ENCODE results near the gene ERMAP.

ERMAP gene

GRCh38 chr1:42784946-42785693, 31.8 kb upstream of the ERMAP start, which contains the start of gene TMEM269:
TSS of gene TMEM269 (plus strand) at chr1:42784991. CDS start at chr1:42789894, 4,903 bp downstream.
- no peak within 1 kb of the TSS for H3K4ac ChIP-seq (ENCODE audit: low read length)
- H2BK120ac ChIP-seq (ENCODE audit: low read depth, low read length), result no peak within 1 kb of the TSS
- H3K23ac ChIP-seq (ENCODE audit: low read depth, low read length, poor library complexity), result peak within 1 kb of the TSS; percentile 44
- peak within 1 kb of the TSS; percentile 78 for H2BK5ac ChIP-seq (ENCODE audit: low read length)
- H3K4me3 ChIP-seq (ENCODE audit: low read length in 2 of 2), result no peak within 1 kb of the TSS
- H3K4me2 ChIP-seq (ENCODE audit: insufficient read depth, low read length, poor library complexity, severe bottlenecking), result no peak within 1 kb of the TSS
- H3K18ac ChIP-seq (ENCODE audit: low read length), result peak within 1 kb of the TSS; percentile 21
- H2BK15ac ChIP-seq (ENCODE audit: low read length), result no peak within 1 kb of the TSS
- H3K9ac ChIP-seq (ENCODE audit: low read depth, low read length, poor library complexity), result peak within 1 kb of the TSS; percentile 55
- no peak within 1 kb of the TSS for H2AFZ ChIP-seq (ENCODE audit: low read length)
- no peaks in the 10 kb centered on the region for H3K9me3 ChIP-seq (replicated peaks in 1 of 2; ENCODE audit: control insufficient read depth in 2 of 2, insufficient read depth in 1 of 2, low read depth in 1 of 2, low read length in 2 of 2)
- WGBS, 2 donors (ENCODE audit: extremely low coverage in 2 of 2, insufficient read length in 2 of 2, insufficient replicate concordance in 1 of 2), result no CpG with 5 or more reads among the region's 54 CpGs
- H2AK5ac ChIP-seq (ENCODE audit: low read depth, low read length), result peak within 1 kb of the TSS; percentile 61
- DNase-seq (ENCODE audit: low spot score), result no peak
- H4K8ac ChIP-seq (ENCODE audit: low read depth, low read length), result no peak within 1 kb of the TSS
- H3K27ac ChIP-seq (replicated peaks; ENCODE audit: low read length), result no peak within 1 kb of the TSS
- no peak within 1 kb of the TSS for H4K91ac ChIP-seq (ENCODE audit: low read depth, low read length, poor library complexity)
- H3K36me3 ChIP-seq (replicated peaks in 1 of 2; ENCODE audit: control insufficient read depth in 2 of 2, insufficient read depth in 2 of 2, low read length in 2 of 2), result peaks cover 9 to 42% of the 10 kb centered on the region in 2 donors
- peaks cover 0 to 2% of the 10 kb centered on the region in 2 donors for H3K4me1 ChIP-seq (ENCODE audit: control insufficient read depth in 2 of 2, insufficient read depth in 1 of 2, low read depth in 1 of 2, low read length in 2 of 2)
- H3K27me3 ChIP-seq (ENCODE audit: control insufficient read depth in 3 of 3, insufficient read depth in 3 of 3, low read depth in 1 of 3, low read length in 3 of 3), result peaks cover 0 to 2% (median 0%) of the 10 kb centered on the region in 3 experiments
- H3K79me1 ChIP-seq (ENCODE audit: low read depth, low read length), result no peaks in the 10 kb centered on the region
- peak within 1 kb of the TSS; percentile 17 for H3K14ac ChIP-seq (ENCODE audit: low read length)
- no peak within 1 kb of the TSS for H2BK12ac ChIP-seq (ENCODE audit: low read length)

- Histone ChIP-seq H2BK5ac (ENCODE audit: low read length) (no peak overlapping the region), H3K9ac (ENCODE audit: low read depth, low read length, poor library complexity) (no peak overlapping the region)
- WGBS, 2 donors (ENCODE audit: extremely low coverage in 2 of 2, insufficient read length in 2 of 2, insufficient replicate concordance in 1 of 2), result no CpG with 5 or more reads among the region's 5 CpGs
Measured at GRCh38 chr1:42786097-42786496, 30.8 kb upstream of the ERMAP start.

DNA sequence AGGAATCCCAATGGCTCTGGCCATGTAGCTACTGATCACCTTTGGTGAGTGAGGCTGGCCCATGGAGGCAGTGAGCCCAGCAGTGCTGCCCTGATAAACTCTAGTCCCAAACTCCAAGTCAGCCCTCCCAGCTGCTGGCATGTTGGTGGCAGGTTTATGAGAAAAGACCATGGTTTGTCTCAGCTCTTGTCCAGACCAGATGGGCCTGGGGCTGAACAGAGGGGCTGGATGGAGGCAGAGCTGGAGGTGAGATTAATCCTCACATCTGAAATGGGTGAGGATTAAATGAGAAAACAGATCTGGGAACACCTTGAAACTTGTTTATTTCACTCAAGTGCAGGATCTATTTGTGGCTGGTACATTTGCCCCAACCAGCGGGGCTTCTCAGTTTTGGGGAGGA, 28.9 kb upstream of the ERMAP start:
- Histone ChIP-seq H3K18ac (ENCODE audit: low read length) (no peak overlapping the region), H3K23ac (ENCODE audit: low read depth, low read length, poor library complexity) (no peak overlapping the region), H3K9me3 (replicated peaks in 1 of 2; ENCODE audit: control insufficient read depth in 2 of 2, insufficient read depth in 1 of 2, low read depth in 1 of 2, low read length in 2 of 2) (no peaks in the 10 kb centered on the region), H3K27me3 (ENCODE audit: control insufficient read depth in 3 of 3, insufficient read depth in 3 of 3, low read depth in 1 of 3, low read length in 3 of 3) (peaks cover 0 to 2% (median 0%) of the 10 kb centered on the region in 3 experiments), H3K4me2 (ENCODE audit: insufficient read depth, low read length, poor library complexity, severe bottlenecking) (no peak overlapping the region), H2BK12ac (ENCODE audit: low read length) (no peak overlapping the region), H2AFZ (ENCODE audit: low read length) (no peak overlapping the region), H3K14ac (ENCODE audit: low read length) (no peak overlapping the region), H2BK15ac (ENCODE audit: low read length) (no peak overlapping the region), H3K4me1 (ENCODE audit: control insufficient read depth in 2 of 2, insufficient read depth in 1 of 2, low read depth in 1 of 2, low read length in 2 of 2) (peaks cover 0 to 2% of the 10 kb centered on the region in 2 donors), H3K9ac (ENCODE audit: low read depth, low read length, poor library complexity) (no peak overlapping the region), H3K36me3 (replicated peaks in 1 of 2; ENCODE audit: control insufficient read depth in 2 of 2, insufficient read depth in 2 of 2, low read length in 2 of 2) (peaks cover 2 to 15% of the 10 kb centered on the region in 2 donors), H3K79me1 (ENCODE audit: low read depth, low read length) (no peaks in the 10 kb centered on the region), H3K4ac (ENCODE audit: low read length) (no peak overlapping the region), H4K91ac (ENCODE audit: low read depth, low read length, poor library complexity) (no peak overlapping the region), H3K27ac (replicated peaks; ENCODE audit: low read length) (no peak overlapping the region), H2AK5ac (ENCODE audit: low read depth, low read length) (no peak overlapping the region), H2BK120ac (ENCODE audit: low read depth, low read length) (no peak overlapping the region), H3K4me3 (ENCODE audit: low read length in 2 of 2) (no peak overlapping the region), H4K8ac (ENCODE audit: low read depth, low read length) (no peak overlapping the region), H2BK5ac (ENCODE audit: low read length) (no peak overlapping the region)
- WGBS, 2 donors (ENCODE audit: extremely low coverage in 2 of 2, insufficient read length in 2 of 2, insufficient replicate concordance in 1 of 2), result no CpG with 5 or more reads among the region's 1 CpG
- no peak for DNase-seq (ENCODE audit: low spot score)

More at GRCh38 chr1:42786097-42786496, 30.8 kb upstream of the ERMAP start:
- peaks cover 0 to 2% of the 10 kb centered on the region in 2 donors for H3K4me1 ChIP-seq (ENCODE audit: control insufficient read depth in 2 of 2, insufficient read depth in 1 of 2, low read depth in 1 of 2, low read length in 2 of 2)
- no peaks in the 10 kb centered on the region for H3K79me1 ChIP-seq (ENCODE audit: low read depth, low read length)
- no peak overlapping the region for H3K4ac ChIP-seq (ENCODE audit: low read length)
- no peak overlapping the region for H2BK15ac ChIP-seq (ENCODE audit: low read length)
- no peak overlapping the region for H4K91ac ChIP-seq (ENCODE audit: low read depth, low read length, poor library complexity)
- H4K8ac ChIP-seq (ENCODE audit: low read depth, low read length), result no peak overlapping the region
- no peak overlapping the region for H2BK12ac ChIP-seq (ENCODE audit: low read length)
- H3K14ac ChIP-seq (ENCODE audit: low read length), result no peak overlapping the region
- H3K18ac ChIP-seq (ENCODE audit: low read length), result no peak overlapping the region
- H3K27me3 ChIP-seq (ENCODE audit: control insufficient read depth in 3 of 3, insufficient read depth in 3 of 3, low read depth in 1 of 3, low read length in 3 of 3), result peaks cover 0 to 2% (median 0%) of the 10 kb centered on the region in 3 experiments
- H2BK120ac ChIP-seq (ENCODE audit: low read depth, low read length), result no peak overlapping the region
- H3K4me3 ChIP-seq (ENCODE audit: low read length in 2 of 2), result no peak overlapping the region
- DNase-seq (ENCODE audit: low spot score), result no peak
- no peak overlapping the region for H3K27ac ChIP-seq (replicated peaks; ENCODE audit: low read length)
- H3K23ac ChIP-seq (ENCODE audit: low read depth, low read length, poor library complexity), result no peak overlapping the region
- no peak overlapping the region for H2AFZ ChIP-seq (ENCODE audit: low read length)
- no peaks in the 10 kb centered on the region for H3K9me3 ChIP-seq (replicated peaks in 1 of 2; ENCODE audit: control insufficient read depth in 2 of 2, insufficient read depth in 1 of 2, low read depth in 1 of 2, low read length in 2 of 2)
- peaks cover 3 to 32% of the 10 kb centered on the region in 2 donors for H3K36me3 ChIP-seq (replicated peaks in 1 of 2; ENCODE audit: control insufficient read depth in 2 of 2, insufficient read depth in 2 of 2, low read length in 2 of 2)
- H2AK5ac ChIP-seq (ENCODE audit: low read depth, low read length), result no peak overlapping the region
- H3K4me2 ChIP-seq (ENCODE audit: insufficient read depth, low read length, poor library complexity, severe bottlenecking), result no peak overlapping the region

DNA sequence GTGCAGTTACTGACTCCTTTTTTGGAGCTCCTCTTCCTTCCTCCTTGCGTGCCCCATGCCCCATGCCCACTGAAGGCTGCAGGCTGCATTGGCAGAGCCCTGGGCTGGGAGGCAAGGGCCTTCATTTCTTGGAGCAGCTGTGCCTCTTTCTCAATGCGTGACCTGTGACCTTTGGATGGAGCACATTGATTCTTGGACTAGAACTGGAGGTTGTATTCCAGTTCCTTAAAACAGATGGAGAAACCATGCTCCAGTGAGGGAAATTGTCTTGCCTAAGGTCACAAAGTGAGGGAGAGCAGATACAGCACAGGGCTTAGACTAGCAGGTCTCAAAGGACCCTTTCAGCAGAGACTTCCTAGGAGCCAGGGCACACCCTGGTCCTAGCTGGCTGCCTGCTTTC, 23.1 kb upstream of the ERMAP start:
- DNase-seq (ENCODE audit: low spot score), result no peak
- Histone ChIP-seq H2AFZ (ENCODE audit: low read length) (no peak overlapping the region), H3K9ac (ENCODE audit: low read depth, low read length, poor library complexity) (no peak overlapping the region), H3K79me1 (ENCODE audit: low read depth, low read length) (no peaks in the 10 kb centered on the region), H4K8ac (ENCODE audit: low read depth, low read length) (no peak overlapping the region), H3K36me3 (replicated peaks in 1 of 2; ENCODE audit: control insufficient read depth in 2 of 2, insufficient read depth in 2 of 2, low read length in 2 of 2) (no peaks in the 10 kb centered on the region), H4K91ac (ENCODE audit: low read depth, low read length, poor library complexity) (no peak overlapping the region), H3K9me3 (replicated peaks in 1 of 2; ENCODE audit: control insufficient read depth in 2 of 2, insufficient read depth in 1 of 2, low read depth in 1 of 2, low read length in 2 of 2) (no peaks in the 10 kb centered on the region), H3K4ac (ENCODE audit: low read length) (no peak overlapping the region), H3K4me3 (ENCODE audit: low read length in 2 of 2) (no peak overlapping the region), H3K27me3 (ENCODE audit: control insufficient read depth in 3 of 3, insufficient read depth in 3 of 3, low read depth in 1 of 3, low read length in 3 of 3) (no peaks in the 10 kb centered on the region), H3K18ac (ENCODE audit: low read length) (no peak overlapping the region), H3K4me2 (ENCODE audit: insufficient read depth, low read length, poor library complexity, severe bottlenecking) (no peak overlapping the region), H3K4me1 (ENCODE audit: control insufficient read depth in 2 of 2, insufficient read depth in 1 of 2, low read depth in 1 of 2, low read length in 2 of 2) (peaks cover 0 to 4% of the 10 kb centered on the region in 2 donors), H2BK15ac (ENCODE audit: low read length) (no peak overlapping the region), H2BK5ac (ENCODE audit: low read length) (no peak overlapping the region), H2BK120ac (ENCODE audit: low read depth, low read length) (no peak overlapping the region), H3K14ac (ENCODE audit: low read length) (no peak overlapping the region), H2AK5ac (ENCODE audit: low read depth, low read length) (no peak overlapping the region), H2BK12ac (ENCODE audit: low read length) (no peak overlapping the region), H3K23ac (ENCODE audit: low read depth, low read length, poor library complexity) (no peak overlapping the region), H3K27ac (replicated peaks; ENCODE audit: low read length) (no peak overlapping the region)
- WGBS, 2 donors (ENCODE audit: extremely low coverage in 2 of 2, insufficient read length in 2 of 2, insufficient replicate concordance in 1 of 2), result no CpG with 5 or more reads among the region's 2 CpGs
